ENCODE results near the gene MOCOS.

- TF ChIP-seq MAX (IDR thresholded peaks at IDR 0.05), result no peak
- TF ChIP-seq TEAD4 (IDR thresholded peaks at IDR 0.05), result no peak
- no peak for TF ChIP-seq FOXM1 (IDR thresholded peaks at IDR 0.05; ENCODE audit: borderline replicate concordance, low read depth)
- TF ChIP-seq RAD21 (IDR thresholded peaks at IDR 0.05; ENCODE audit: low read depth), result no peak
- no peak for TF ChIP-seq YY1 (IDR thresholded peaks at IDR 0.05; ENCODE audit: low read depth)
- TF ChIP-seq ZBTB7A (IDR thresholded peaks at IDR 0.05; ENCODE audit: low read depth), result no peak
- TF ChIP-seq TAF1 (IDR thresholded peaks at IDR 0.05; ENCODE audit: low read depth), result no peak
- TF ChIP-seq USF1 (IDR thresholded peaks at IDR 0.05), result no peak
- TF ChIP-seq EP300 (IDR thresholded peaks at IDR 0.05; ENCODE audit: borderline replicate concordance), result no peak
- TF ChIP-seq TCF12 (IDR thresholded peaks at IDR 0.05; ENCODE audit: low read depth), result no peak
- TF ChIP-seq CEBPB (IDR thresholded peaks at IDR 0.05), result no peak
These were observed 86.9 kb downstream of the MOCOS start for GRCh38 chr18:36274083-36274715.
